ENCODE results near the gene MYO18B.

MYO18B gene

DNA sequence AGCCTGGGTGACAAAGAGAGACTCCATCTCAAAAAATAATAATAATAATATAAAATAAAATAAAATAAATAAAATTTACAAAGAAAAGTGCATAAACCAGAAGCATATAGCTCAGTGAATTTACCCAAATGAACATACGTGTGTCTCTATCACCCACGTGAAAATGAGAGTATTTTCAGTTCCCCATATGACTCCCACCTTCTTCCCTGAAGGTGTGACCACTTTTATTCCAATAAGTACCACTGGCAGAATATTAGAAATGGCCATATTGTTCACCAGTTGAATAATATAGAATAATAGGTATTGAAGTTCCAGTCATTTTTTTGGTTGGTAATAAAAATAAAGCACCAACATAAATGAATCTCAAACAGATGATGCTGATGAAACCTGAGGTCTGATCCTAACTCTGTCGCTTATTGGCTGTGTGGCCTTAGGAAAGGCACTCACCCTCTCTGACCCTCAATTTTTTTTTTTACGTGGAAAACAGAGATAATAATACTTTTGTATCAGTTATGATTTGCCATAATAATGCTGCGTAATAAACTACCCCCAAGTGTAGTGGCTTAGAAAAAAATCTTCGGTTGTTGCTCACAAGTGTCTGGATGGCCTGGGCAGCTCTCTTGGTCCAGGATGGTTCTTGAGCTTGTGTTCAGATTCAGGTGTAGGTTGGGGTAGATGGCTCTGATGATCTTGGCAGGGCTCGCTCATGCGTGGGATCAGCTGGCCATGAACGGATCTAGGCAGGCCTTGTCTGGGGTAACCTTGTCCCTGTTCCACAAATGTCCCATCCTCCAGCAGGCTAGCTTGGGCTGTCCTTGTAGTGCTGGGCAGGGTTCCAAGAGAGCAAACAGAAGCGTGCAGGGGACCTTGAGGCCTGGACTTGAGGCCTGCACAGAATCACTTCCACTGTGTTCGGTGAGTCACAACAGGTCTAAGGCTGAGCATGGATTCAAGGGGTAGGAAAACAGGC, 88.1 kb downstream of the MYO18B start:
- in situ Hi-C loops (cut with HindIII; ENCODE audit: low sequenced_read_pairs): no loop called here
- TF ChIP-seq CTCF (IDR thresholded peaks at IDR 0.05; ENCODE audit: low read depth, low read length): no peak
- DNase-seq (ENCODE audit: low read depth, low spot score): no peak

GRCh38 chr22:25833091-25833490, 91.1 kb downstream of the MYO18B start:
- no peak for DNase-seq (ENCODE audit: low read depth, low spot score)
- no peak overlapping the region for H3K4me3 ChIP-seq (ENCODE audit: low read depth, low read length)
- no peak for TF ChIP-seq CTCF (IDR thresholded peaks at IDR 0.05; ENCODE audit: low read depth, low read length)
- in situ Hi-C loops (cut with HindIII; ENCODE audit: low sequenced_read_pairs): no loop called here

More for the DNA sequence above, 88.1 kb downstream of the MYO18B start:
- no peak overlapping the region for H3K4me3 ChIP-seq (ENCODE audit: low read depth, low read length)

GRCh38 chr22:25833676-25834075, 91.7 kb downstream of the MYO18B start:
- no peak for DNase-seq (ENCODE audit: low read depth, low spot score)
- H3K4me3 ChIP-seq (ENCODE audit: low read depth, low read length): no peak overlapping the region
- in situ Hi-C loops (cut with HindIII; ENCODE audit: low sequenced_read_pairs): no loop called here
- no peak for TF ChIP-seq CTCF (IDR thresholded peaks at IDR 0.05; ENCODE audit: low read depth, low read length)

- no peak for TF ChIP-seq CTCF (IDR thresholded peaks at IDR 0.05; ENCODE audit: low read depth, low read length)
- in situ Hi-C loops (cut with HindIII; ENCODE audit: low sequenced_read_pairs): no loop called here
- no peak for DNase-seq (ENCODE audit: low read depth, low spot score)
- no peak overlapping the region for H3K4me3 ChIP-seq (ENCODE audit: low read depth, low read length)
Observed at GRCh38 chr22:25834490-25834889, 92.5 kb downstream of the MYO18B start.

GRCh38 chr22:25835348-25835747, 93.4 kb downstream of the MYO18B start:
- DNase-seq (ENCODE audit: low read depth, low spot score): no peak
- no peak overlapping the region for H3K4me3 ChIP-seq (ENCODE audit: low read depth, low read length)
- in situ Hi-C loops (cut with HindIII; ENCODE audit: low sequenced_read_pairs): no loop called here
- TF ChIP-seq CTCF (IDR thresholded peaks at IDR 0.05; ENCODE audit: low read depth, low read length): no peak

DNA sequence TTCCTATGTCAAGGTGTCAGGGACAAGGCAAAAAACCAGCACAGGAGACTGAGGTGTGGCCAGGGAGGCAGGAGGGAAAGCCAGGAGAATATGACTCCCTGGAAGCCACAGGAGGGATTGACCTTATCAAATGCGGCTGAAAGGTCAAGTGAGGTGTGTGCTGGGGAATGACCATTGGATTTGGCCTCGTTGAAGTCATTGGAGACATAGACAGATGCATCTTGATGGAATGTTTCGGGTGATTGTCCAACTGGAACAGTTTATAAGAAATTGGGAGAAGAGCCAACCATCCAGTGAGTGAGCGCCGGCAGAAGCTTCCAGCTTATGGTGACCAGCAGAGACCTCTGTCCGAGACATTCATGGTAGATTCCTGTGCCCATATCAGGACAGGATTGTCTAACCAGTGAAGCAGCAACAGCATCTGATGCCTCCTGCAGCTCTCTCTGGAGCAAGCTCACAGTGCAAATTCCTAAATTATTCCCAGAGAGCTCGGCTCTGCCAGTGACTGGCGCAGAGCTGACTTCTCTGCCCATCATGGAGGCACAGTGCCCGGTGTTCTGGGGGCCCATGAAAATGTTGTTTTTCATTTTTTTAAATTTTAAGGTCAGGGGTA, 95.4 kb downstream of the MYO18B start:
- DNase-seq (ENCODE audit: low read depth, low spot score): no peak
- TF ChIP-seq CTCF (IDR thresholded peaks at IDR 0.05; ENCODE audit: low read depth, low read length): no peak
- in situ Hi-C loops (cut with HindIII; ENCODE audit: low sequenced_read_pairs): no loop called here
- no peak overlapping the region for H3K4me3 ChIP-seq (ENCODE audit: low read depth, low read length)

Data from astrocyte of the spinal cord (primary cell).